ENCODE measurements around the gene SMAD5.

GRCh38 chr5:136099870-136100269 lies 32.8 kb upstream of the SMAD5 start:
- no peak for TF ChIP-seq CTCF (conservative IDR thresholded peaks at IDR 0.05)
- TF ChIP-seq ZFX (IDR thresholded peaks at IDR 0.05), result no peak
